GM12878 (cell line): ENCODE results near the gene LAMA4. TPM values are rescaled to one million over a fixed set of nuclear protein-coding genes. Genes with fewer than 3 reads are reported as not detected.

Source experiments
- ATAC-seq: fragments of 200-7000 bp; cut with Tn5 transposase; 3 replicates; pipeline ENCODE4 v1.9.1; 2020; ENCODE audit warnings: mild to moderate bottlenecking, moderate library complexity
- BruUV-seq: library from RNA; stranded (reverse); fragments of 400-500 nt; replicated peaks from 2 replicates; lab custom pipeline; 2021; lab: Mats Ljungman, UMichigan
- CTCF ChIA-PET: fragments of 300-600 bp; sonication (Branson Sonifier 250); formaldehyde crosslinking; extraction: SDS; loops from one replicate; lab custom pipeline; 2021; ENCODE audit warnings: inconsistent platforms; lab: Yijun Ruan, JAX
- POLR2A ChIA-PET: fragments of 350-600 bp; formaldehyde crosslinking; extraction: SDS; loops from one replicate; lab custom pipeline; 2021; ENCODE audit warnings: inconsistent platforms; lab: Charles Lee
- RAD21 ChIA-PET: fragments of 300-600 bp; sonication (Branson Sonifier 250); formaldehyde crosslinking; loops from one replicate; lab custom pipeline; 2023; ENCODE audit warnings: antibody characterized with exemption; ENCODE audit not compliant: unreplicated experiment; lab: Charles Lee
- SMC1A ChIA-PET: fragments of 300-600 bp; sonication (Branson Sonifier 250); formaldehyde crosslinking; loops from one replicate; lab custom pipeline; 2023; ENCODE audit not compliant: unreplicated experiment, uncharacterized antibody; lab: Charles Lee
- DNase-seq: peaks from one replicate; pipeline ENCODE4 v3.0.0-alpha.2; 2011; ENCODE audit warnings: low read depth, low spot score
- FAIRE-seq: peaks from 3 replicates; lab custom pipeline; 2011; peaks lifted over from hg19 to GRCh38; lab: Jason Lieb, UNC
- H2AFZ ChIP-seq: 2 replicates; pipeline ENCODE4 v1.6.0; 2011; ENCODE audit warnings: low read depth, low read length, control low read depth; ENCODE audit not compliant: control insufficient read depth
- H3K27ac ChIP-seq: 2 replicates; pipeline ENCODE4 v1.5.1; 2011; ENCODE audit warnings: control low read depth; ENCODE audit not compliant: control insufficient read depth, insufficient read depth
- H3K27me3 ChIP-seq, 2 experiments: replicated peaks in 1 of 2; 2 replicates each; pipeline versions ENCODE4 v1.6.0 to v1.6.1; 2011; ENCODE audit warnings: low read length in 1 of 2; ENCODE audit not compliant: control insufficient read depth in 2 of 2, insufficient read depth in 2 of 2
- H3K36me3 ChIP-seq, 2 experiments: 2 replicates each; pipeline ENCODE4 v1.5.1; 2011; ENCODE audit warnings: low read length in 1 of 2; ENCODE audit not compliant: control insufficient read depth in 2 of 2, insufficient read depth in 2 of 2
- H3K4me1 ChIP-seq: 2 replicates; pipeline ENCODE4 v1.6.1; 2011; ENCODE audit warnings: mild to moderate bottlenecking, low read length, moderate library complexity, mixed read lengths; ENCODE audit not compliant: control insufficient read depth, insufficient read depth
- H3K4me2 ChIP-seq: 2 replicates; pipeline ENCODE4 v1.6.0; 2011; ENCODE audit warnings: control low read depth; ENCODE audit not compliant: control insufficient read depth, insufficient read depth
- H3K4me3 ChIP-seq: fragments of 200-600 bp; sonication (generic); 2 replicates; pipeline ENCODE4 v1.5.1; 2016
- H3K79me2 ChIP-seq: 2 replicates; pipeline ENCODE4 v1.6.0; 2011; ENCODE audit warnings: low read length; ENCODE audit not compliant: control insufficient read depth, insufficient read depth
- H3K9ac ChIP-seq: 2 replicates; pipeline ENCODE4 v1.8.0; 2011; ENCODE audit warnings: low read length, control low read depth, mixed read lengths; ENCODE audit not compliant: control insufficient read depth, insufficient read depth
- H3K9me3 ChIP-seq: replicated peaks from 3 replicates; pipeline ENCODE4 v1.5.1; 2011; ENCODE audit warnings: mild to moderate bottlenecking, low read length; ENCODE audit not compliant: control insufficient read depth, insufficient read depth
- H4K20me1 ChIP-seq: 2 replicates; pipeline ENCODE4 v1.6.0; 2011; ENCODE audit not compliant: control insufficient read depth, insufficient read depth
- EED ChIP-seq: sonication (generic); IDR thresholded peaks from 2 replicates; pipeline ENCODE4 v1.6.1; 2016; ENCODE audit warnings: antibody characterized with exemption, low read depth
- ETV6 ChIP-seq, 2 experiments: fragments of 450-650 bp in 1 of 2; IDR thresholded peaks in 1 of 2; conservative IDR thresholded peaks in 1 of 2; 2 replicates each; pipeline ENCODE4 v1.6.1; 2014; ENCODE audit warnings: antibody characterized with exemption in 1 of 2, borderline replicate concordance in 1 of 2, low read depth in 1 of 2, mild to moderate bottlenecking in 1 of 2, moderate library complexity in 1 of 2
- HDAC6 ChIP-seq: fragments of 200-600 bp; sonication (generic); IDR thresholded peaks from one replicate; pipeline ENCODE4 v1.8.0; 2017; ENCODE audit warnings: antibody characterized with exemption; ENCODE audit not compliant: unreplicated experiment
- NR2C2 ChIP-seq: IDR thresholded peaks from 2 replicates; pipeline ENCODE4 v1.6.1; 2011; ENCODE audit warnings: borderline replicate concordance, low read depth; ENCODE audit not compliant: control insufficient read depth, insufficient read length
- PAX5 ChIP-seq: IDR thresholded peaks from 2 replicates; pipeline ENCODE4 v1.6.1; 2011; ENCODE audit warnings: low read depth, low read length, borderline replicate concordance
- SKIL ChIP-seq: fragments of 450-650 bp; IDR thresholded peaks from 2 replicates; pipeline ENCODE4 v1.6.1; 2017; ENCODE audit warnings: mild to moderate bottlenecking, low read depth, inconsistent platforms; ENCODE audit not compliant: poor library complexity, severe bottlenecking
- TCF3 ChIP-seq: IDR thresholded peaks from 2 replicates; pipeline ENCODE4 v1.6.1; 2012; ENCODE audit warnings: low read depth, mild to moderate bottlenecking, low read length, borderline replicate concordance; ENCODE audit not compliant: insufficient read depth
- ZSCAN29 ChIP-seq: fragments of 450-650 bp; IDR thresholded peaks from 2 replicates; pipeline ENCODE4 v1.6.1; 2017; ENCODE audit warnings: mild to moderate bottlenecking, moderate library complexity
- WGBS: methylation state at CpG from one replicate; pipeline ENCODE4 v1.1.6; 2016; ENCODE audit warnings: low lambda C conversion rate; ENCODE audit not compliant: insufficient replicate concordance, insufficient coverage; ENCODE audit errors: missing lambda C conversion rate; 5-methylcytosine and 5-hydroxymethylcytosine counted together
- in situ Hi-C: fragments of 300-500 bp; cut with MboI; formaldehyde crosslinking; loops from 9 replicates; pipeline ENCODE4 v1.14.3; 2018; ENCODE audit warnings: mixed read lengths
- intact Hi-C: fragments of 100-400 bp; cut with micrococcal nuclease; formaldehyde crosslinking; loops from one replicate; pipeline ENCODE4 v1.14.2; 2022; ENCODE audit not compliant: unreplicated experiment
- polyA plus RNA-seq, 11 experiments: library from polyadenylated mRNA; depleted of rRNA in 4 of 11; unstranded in 6 of 11; stranded (reverse) in 5 of 11; fragments of >200 nt; fragmentation: Nextera tagmentation in 4 of 11; fragmentation: Illumina TruSeq in 1 of 11; extraction: Ambion mirVana in 4 of 11; extraction: Trizol in 1 of 11; gene quantifications; 1 replicate in 1 of 11; 2 replicates in 10 of 11; pipeline versions ENCODE4 v1.2.1 to v1.2.3, GENCODE V29; 2011 to 2016; ENCODE audit warnings: inconsistent platforms in 2 of 11, missing spikeins in 2 of 11, low read depth in 1 of 11
- total RNA-seq, 4 experiments: library from RNA; depleted of rRNA in 3 of 4; stranded (reverse); fragments of >200 nt in 3 of 4; fragmentation: Illumina TruSeq in 1 of 4; extraction: Trizol in 1 of 4; gene quantifications; 2 replicates each; pipeline versions ENCODE4 v1.2.1 to v1.2.3, GENCODE V29; 2013 to 2021
- TF ChIP-seq, protein P1 (sequence below): fragments of 450-650 bp; IDR thresholded peaks from 2 replicates; pipeline ENCODE4 v1.6.1; 2017; ENCODE audit warnings: mild to moderate bottlenecking, moderate library complexity

Gene LAMA4
- total and polyA plus RNA-seq, 10 of the 15 experiments (the other 5 are each of a cell fraction or from before 2014, with no cell fraction given) = 0.11 to 0.21 (median 0.14) TPM; not detected in 7

DNA sequence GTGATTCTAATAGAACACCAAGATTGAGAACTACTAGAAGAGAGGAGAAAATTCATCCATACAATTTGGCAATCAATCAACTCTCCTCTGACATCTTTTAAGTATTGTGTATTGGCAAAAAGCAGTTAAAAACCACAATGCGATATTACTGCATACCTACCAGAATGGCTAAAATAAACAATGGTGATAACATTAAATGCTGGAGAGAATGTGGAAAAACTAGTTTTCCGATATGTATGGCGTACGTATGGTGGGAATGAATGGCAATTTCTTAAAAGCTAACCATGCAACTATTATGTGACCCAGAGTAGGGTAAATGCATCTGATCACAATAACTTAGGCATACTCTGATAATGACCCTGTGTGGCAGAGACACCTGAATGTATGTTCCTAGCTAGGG lies 29.3 kb upstream of the LAMA4 start:
- Histone ChIP-seq H3K4me3 (no peak overlapping the region), H3K4me2 (no peak overlapping the region), H3K36me3 (no peaks in the 10 kb centered on the region), H3K27ac (no peak overlapping the region), H3K79me2 (no peaks in the 10 kb centered on the region), H2AFZ (no peak overlapping the region), H3K9me3 (no peaks in the 10 kb centered on the region), H3K4me1 (no peaks in the 10 kb centered on the region), H4K20me1 (no peaks in the 10 kb centered on the region), H3K9ac (no peak overlapping the region)
- ChIA-PET SMC1A (no interaction called here), POLR2A (no interaction called here), CTCF (interaction anchor here (1.0 to 1.5 kb wide), 3 partner anchors 12 to 103 kb away, joined by 3 to 5 read pairs (median 4); no protein-coding TSS in a partner anchor), RAD21 (no interaction called here)
- FAIRE-seq = no peak
- intact Hi-C loops = no loop called here
- DNase-seq = no peak
- no peak for ATAC-seq
- in situ Hi-C loops = no loop called here
- WGBS = 71% methylated on average over 4 of the region's 4 CpGs
- no TSS peak for BruUV-seq
- TF ChIP-seq ETV6 (conservative IDR thresholded peaks at IDR 0.05 in 1 of 2, IDR thresholded peaks at IDR 0.05 in 1 of 2; ENCODE audit: borderline replicate concordance in 1 of 2, low read depth in 1 of 2) = no peak
- TF ChIP-seq NR2C2 = no peak
- TF ChIP-seq, protein P1, sequence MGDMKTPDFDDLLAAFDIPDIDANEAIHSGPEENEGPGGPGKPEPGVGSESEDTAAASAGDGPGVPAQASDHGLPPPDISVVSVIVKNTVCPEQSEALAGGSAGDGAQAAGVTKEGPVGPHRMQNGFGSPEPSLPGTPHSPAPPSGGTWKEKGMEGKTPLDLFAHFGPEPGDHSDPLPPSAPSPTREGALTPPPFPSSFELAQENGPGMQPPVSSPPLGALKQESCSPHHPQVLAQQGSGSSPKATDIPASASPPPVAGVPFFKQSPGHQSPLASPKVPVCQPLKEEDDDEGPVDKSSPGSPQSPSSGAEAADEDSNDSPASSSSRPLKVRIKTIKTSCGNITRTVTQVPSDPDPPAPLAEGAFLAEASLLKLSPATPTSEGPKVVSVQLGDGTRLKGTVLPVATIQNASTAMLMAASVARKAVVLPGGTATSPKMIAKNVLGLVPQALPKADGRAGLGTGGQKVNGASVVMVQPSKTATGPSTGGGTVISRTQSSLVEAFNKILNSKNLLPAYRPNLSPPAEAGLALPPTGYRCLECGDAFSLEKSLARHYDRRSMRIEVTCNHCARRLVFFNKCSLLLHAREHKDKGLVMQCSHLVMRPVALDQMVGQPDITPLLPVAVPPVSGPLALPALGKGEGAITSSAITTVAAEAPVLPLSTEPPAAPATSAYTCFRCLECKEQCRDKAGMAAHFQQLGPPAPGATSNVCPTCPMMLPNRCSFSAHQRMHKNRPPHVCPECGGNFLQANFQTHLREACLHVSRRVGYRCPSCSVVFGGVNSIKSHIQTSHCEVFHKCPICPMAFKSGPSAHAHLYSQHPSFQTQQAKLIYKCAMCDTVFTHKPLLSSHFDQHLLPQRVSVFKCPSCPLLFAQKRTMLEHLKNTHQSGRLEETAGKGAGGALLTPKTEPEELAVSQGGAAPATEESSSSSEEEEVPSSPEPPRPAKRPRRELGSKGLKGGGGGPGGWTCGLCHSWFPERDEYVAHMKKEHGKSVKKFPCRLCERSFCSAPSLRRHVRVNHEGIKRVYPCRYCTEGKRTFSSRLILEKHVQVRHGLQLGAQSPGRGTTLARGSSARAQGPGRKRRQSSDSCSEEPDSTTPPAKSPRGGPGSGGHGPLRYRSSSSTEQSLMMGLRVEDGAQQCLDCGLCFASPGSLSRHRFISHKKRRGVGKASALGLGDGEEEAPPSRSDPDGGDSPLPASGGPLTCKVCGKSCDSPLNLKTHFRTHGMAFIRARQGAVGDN = no peak
- TF ChIP-seq HDAC6 = no peak
- TF ChIP-seq TCF3 = no peak
- no peak for TF ChIP-seq EED
- TF ChIP-seq PAX5 = no peak
- no peak for TF ChIP-seq ZSCAN29
- no peak for TF ChIP-seq SKIL
- TF ChIP-seq, all 136 proteins: peak for 0
- no peaks in the 10 kb centered on the region for H3K27me3 ChIP-seq
